ENCODE data around the gene PCYT1A. TPM values are rescaled to one million over a fixed set of nuclear protein-coding genes. Genes with fewer than 3 reads are reported as not detected.

Gene PCYT1A
- total RNA-seq (10 to 100 TPM; 70.1 to 73.7 TPM), polyA plus RNA-seq (10 to 100 TPM; 11.0 to 25.5 TPM)

DNA sequence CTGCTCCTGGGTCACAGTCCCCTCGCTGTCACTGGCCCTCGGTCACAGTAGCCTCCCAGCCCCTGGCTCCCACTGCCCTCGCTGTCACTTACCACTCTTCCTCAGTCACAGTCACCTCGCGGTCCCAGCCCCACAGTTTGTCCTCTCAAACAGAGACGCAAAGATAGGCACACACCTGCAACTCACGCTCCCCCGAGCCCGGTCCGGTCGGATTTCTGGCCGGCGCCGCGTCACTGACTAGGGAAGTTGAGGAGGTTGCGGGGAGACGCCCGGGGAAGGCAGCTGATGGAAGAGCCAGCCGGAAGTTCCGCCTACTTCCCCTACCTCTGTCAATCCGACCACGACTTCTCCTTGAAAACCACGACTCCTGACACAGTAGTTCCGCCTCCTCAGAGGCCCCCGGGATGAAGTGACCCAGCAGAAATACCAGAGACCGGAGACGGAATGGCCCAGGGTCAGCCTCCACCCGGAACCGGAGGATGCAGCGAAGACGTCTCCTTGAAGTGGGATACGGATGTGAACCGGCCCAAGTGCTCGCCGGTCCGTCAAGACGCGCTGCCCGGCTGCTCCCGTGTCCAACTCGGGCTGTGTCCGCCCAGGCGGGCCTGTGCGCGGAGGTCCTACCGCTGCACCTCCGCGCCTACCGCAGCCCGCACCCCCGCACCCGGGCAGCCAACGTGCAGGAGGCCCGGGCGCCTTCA is at the start of gene PCYT1A:
TSS of gene PCYT1A (minus strand) at position 287 of the 701 bp plus-strand sequence. CDS start 17,195 bp downstream, outside the sequence.
- peak; percentile 66 to 80 (median 73) for DNase-seq
- Histone ChIP-seq H3K27me3 (ENCODE audit: insufficient read depth, low read length) (no peaks in the 10 kb centered on the region), H3K27ac (ENCODE audit: low read depth, low read length) (peak within 1 kb of the TSS; percentile 92), H3K4me3 (ENCODE audit: low read length in 2 of 2) (peak within 1 kb of the TSS; percentile 87 to 89), H3K9me3 (ENCODE audit: control insufficient read depth in 1 of 2, low read length in 2 of 2) (no peaks in the 10 kb centered on the region), H3K4me1 (ENCODE audit: insufficient read depth, low read length) (peaks cover 45% of the 10 kb centered on the region), H3K36me3 (ENCODE audit: insufficient read depth, low read length) (no peaks in the 10 kb centered on the region)
- ChIA-PET POLR2A (ENCODE audit: partially characterized antibody) (interaction anchor here (1.0 to 1.2 kb wide), 3 partner anchors 380 to 737 kb away, joined by 3 to 4 read pairs (median 4); partner anchors contain the start of gene PAK2), CTCF (ENCODE audit: partially characterized antibody) (interaction anchor here (1.2 kb wide), 1 partner anchor 12 kb away, joined by 3 read pairs; no protein-coding TSS in a partner anchor)
- Mint-ChIP-seq H3K9me3 (no peaks in the 10 kb centered on the region), H3K4me1 (peaks cover 29 to 52% (median 46%) of the 10 kb centered on the region in 4 donors), H3K36me3 (peaks cover 0 to 12% of the 10 kb centered on the region in 2 donors), H3K27me3 (no peaks in the 10 kb centered on the region), H3K4me3 (peak within 1 kb of the TSS; percentile 95 to 100 (median 99)), H3K27ac (peak within 1 kb of the TSS; percentile 91 to 100 (median 98))
- intact Hi-C loops (cut with micrococcal nuclease) = loop anchor here (1.0 kb wide), 3 partner anchors 13 to 34 kb away; partner anchors contain the start of gene DYNLT2B

DNA sequence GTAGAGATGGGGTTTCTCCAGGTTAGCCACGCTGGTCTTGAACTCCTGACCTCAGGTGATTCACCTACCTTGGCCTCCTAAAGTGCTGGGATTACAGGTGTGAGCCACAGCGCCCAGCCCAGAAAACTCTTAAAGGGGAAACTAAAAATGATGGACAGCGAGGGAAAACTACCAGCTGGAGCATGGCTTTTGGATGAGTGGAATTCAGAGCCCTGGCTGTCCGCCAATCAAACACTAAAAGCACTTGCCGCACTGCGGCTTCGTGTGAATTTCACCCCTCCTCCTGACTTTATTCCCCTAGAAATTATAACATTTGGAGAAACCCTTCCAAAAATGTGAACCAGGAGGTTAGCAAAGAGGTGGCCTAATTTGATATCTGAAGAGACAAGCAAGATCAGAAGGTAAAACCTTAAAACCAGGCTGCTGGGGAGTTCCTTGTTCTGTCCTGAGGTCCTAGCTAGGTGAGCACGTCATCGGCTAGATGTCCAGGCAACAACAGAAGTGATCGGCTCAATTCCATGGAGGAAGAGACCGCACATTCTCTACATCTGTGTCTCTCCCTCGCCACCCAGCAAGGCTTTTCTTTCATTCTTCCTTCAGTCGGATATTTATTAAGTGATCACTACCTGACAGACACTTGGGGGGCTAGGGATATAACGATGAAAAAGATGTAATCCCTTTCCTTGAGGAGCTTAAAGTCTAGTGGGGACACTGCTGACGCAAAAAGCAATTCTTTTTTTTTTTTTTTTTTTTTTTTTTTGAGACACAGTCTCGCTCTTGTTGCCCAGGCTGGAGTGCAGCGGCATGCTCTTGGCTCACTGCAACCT is 49.0 kb upstream of the PCYT1A start:
- POLR2A ChIA-PET (ENCODE audit: partially characterized antibody) = no interaction called here
- no peaks in the 10 kb centered on the region for H3K4me1 ChIP-seq (ENCODE audit: insufficient read depth, low read length)
- peaks cover 2 to 5% of the 10 kb centered on the region in 2 donors for H3K27me3 Mint-ChIP-seq
- no peak overlapping the region for H3K4me3 Mint-ChIP-seq
- CTCF ChIA-PET (ENCODE audit: partially characterized antibody) = no interaction called here
- no peaks in the 10 kb centered on the region for H3K27me3 ChIP-seq (ENCODE audit: insufficient read depth, low read length)
- no peak overlapping the region for H3K27ac ChIP-seq (ENCODE audit: low read depth, low read length)
- DNase-seq = no peak
- H3K4me1 Mint-ChIP-seq = peaks cover 0 to 5% (median 0%) of the 10 kb centered on the region in 4 donors
- H3K9me3 Mint-ChIP-seq = no peaks in the 10 kb centered on the region
- no peak overlapping the region for H3K4me3 ChIP-seq (ENCODE audit: low read length in 2 of 2)
- H3K36me3 ChIP-seq (ENCODE audit: insufficient read depth, low read length) = no peaks in the 10 kb centered on the region
- H3K36me3 Mint-ChIP-seq = no peaks in the 10 kb centered on the region
- no peak overlapping the region for H3K27ac Mint-ChIP-seq
- no peaks in the 10 kb centered on the region for H3K9me3 ChIP-seq (ENCODE audit: control insufficient read depth in 1 of 2, low read length in 2 of 2)
- intact Hi-C loops (cut with micrococcal nuclease) = no loop called here

DNA sequence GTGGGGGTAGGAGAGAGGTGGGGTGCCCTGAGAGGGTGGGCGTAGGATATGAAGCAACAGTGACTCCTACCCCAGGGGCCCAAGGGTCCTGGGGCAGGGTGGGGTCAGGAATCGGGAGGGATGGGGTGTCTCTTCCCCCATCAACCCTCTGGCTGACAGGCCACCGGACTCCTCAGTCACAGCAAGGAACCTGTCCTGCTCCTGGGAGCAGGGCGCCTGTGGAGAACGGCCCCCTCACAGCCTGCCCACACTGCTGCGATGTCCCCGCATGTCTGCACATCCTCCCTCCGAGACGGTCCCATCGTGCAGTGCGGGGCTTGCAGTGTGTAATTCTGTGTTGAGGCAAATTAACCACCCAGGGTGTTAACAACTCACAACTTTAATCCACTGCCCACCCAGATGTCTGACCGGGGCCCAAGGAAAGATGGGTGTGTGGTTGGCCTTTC is 48.0 kb upstream of the PCYT1A start:
- Histone ChIP-seq H3K27me3 (ENCODE audit: insufficient read depth, low read length) (no peaks in the 10 kb centered on the region), H3K9me3 (ENCODE audit: control insufficient read depth in 1 of 2, low read length in 2 of 2) (no peaks in the 10 kb centered on the region), H3K4me3 (ENCODE audit: low read length in 2 of 2) (no peak overlapping the region), H3K36me3 (ENCODE audit: insufficient read depth, low read length) (no peaks in the 10 kb centered on the region), H3K27ac (ENCODE audit: low read depth, low read length) (no peak overlapping the region), H3K4me1 (ENCODE audit: insufficient read depth, low read length) (no peaks in the 10 kb centered on the region)
- ChIA-PET CTCF (ENCODE audit: partially characterized antibody) (no interaction called here), POLR2A (ENCODE audit: partially characterized antibody) (no interaction called here)
- H3K9me3 Mint-ChIP-seq = no peaks in the 10 kb centered on the region
- H3K27ac Mint-ChIP-seq = peak overlapping the region in 1 of 7 donors; percentile 26
- H3K4me1 Mint-ChIP-seq = peaks cover 0 to 5% (median 0%) of the 10 kb centered on the region in 4 donors
- intact Hi-C loops (cut with micrococcal nuclease) = no loop called here
- H3K36me3 Mint-ChIP-seq = no peaks in the 10 kb centered on the region
- no peak for DNase-seq
- peaks cover 2 to 5% of the 10 kb centered on the region in 2 donors for H3K27me3 Mint-ChIP-seq
- H3K4me3 Mint-ChIP-seq = no peak overlapping the region

- Mint-ChIP-seq H3K4me1 (peaks cover 0 to 5% (median 0%) of the 10 kb centered on the region in 4 donors), H3K9me3 (no peaks in the 10 kb centered on the region), H3K27ac (no peak overlapping the region), H3K4me3 (no peak overlapping the region), H3K36me3 (no peaks in the 10 kb centered on the region), H3K27me3 (peaks cover 2 to 5% of the 10 kb centered on the region in 2 donors)
- Histone ChIP-seq H3K27ac (ENCODE audit: low read depth, low read length) (no peak overlapping the region), H3K36me3 (ENCODE audit: insufficient read depth, low read length) (no peaks in the 10 kb centered on the region), H3K9me3 (ENCODE audit: control insufficient read depth in 1 of 2, low read length in 2 of 2) (no peaks in the 10 kb centered on the region), H3K4me1 (ENCODE audit: insufficient read depth, low read length) (no peaks in the 10 kb centered on the region), H3K27me3 (ENCODE audit: insufficient read depth, low read length) (no peaks in the 10 kb centered on the region), H3K4me3 (ENCODE audit: low read length in 2 of 2) (no peak overlapping the region)
- ChIA-PET POLR2A (ENCODE audit: partially characterized antibody) (no interaction called here), CTCF (ENCODE audit: partially characterized antibody) (no interaction called here)
- no peak for DNase-seq
- intact Hi-C loops (cut with micrococcal nuclease) = no loop called here
These were observed 47.5 kb upstream of the PCYT1A start for GRCh38 chr3:196334982-196335381.

DNA sequence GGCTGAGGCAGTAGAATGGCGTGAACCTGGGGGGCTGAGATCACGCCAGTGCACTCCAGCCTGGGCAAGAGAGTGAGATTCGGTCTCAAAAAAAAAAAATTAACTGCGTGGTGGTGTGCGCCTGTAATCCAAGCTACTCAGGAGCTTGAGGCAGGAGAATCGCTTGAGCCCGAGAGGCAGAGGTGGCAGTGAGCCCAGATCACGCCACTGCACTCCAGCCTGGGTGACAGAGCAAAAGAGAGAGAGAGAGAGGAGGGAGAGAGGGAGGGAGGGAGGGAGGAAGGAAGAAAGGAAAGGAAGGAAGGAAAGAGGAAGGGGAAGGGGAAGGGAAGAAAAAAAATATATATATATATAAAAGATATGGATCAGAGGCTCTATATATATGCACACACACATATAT is 44.6 kb upstream of the PCYT1A start:
- CTCF ChIA-PET (ENCODE audit: partially characterized antibody) = no interaction called here
- intact Hi-C loops (cut with micrococcal nuclease) = no loop called here
- Mint-ChIP-seq H3K27ac (no peak overlapping the region), H3K36me3 (no peaks in the 10 kb centered on the region), H3K9me3 (no peaks in the 10 kb centered on the region), H3K4me1 (no peaks in the 10 kb centered on the region), H3K4me3 (no peak overlapping the region), H3K27me3 (peaks cover 6 to 7% of the 10 kb centered on the region in 2 donors)
- Histone ChIP-seq H3K27ac (ENCODE audit: low read depth, low read length) (no peak overlapping the region), H3K36me3 (ENCODE audit: insufficient read depth, low read length) (no peaks in the 10 kb centered on the region), H3K9me3 (ENCODE audit: control insufficient read depth in 1 of 2, low read length in 2 of 2) (no peaks in the 10 kb centered on the region), H3K4me1 (ENCODE audit: insufficient read depth, low read length) (no peaks in the 10 kb centered on the region), H3K4me3 (ENCODE audit: low read length in 2 of 2) (no peak overlapping the region), H3K27me3 (ENCODE audit: insufficient read depth, low read length) (no peaks in the 10 kb centered on the region)
- DNase-seq = no peak
- POLR2A ChIA-PET (ENCODE audit: partially characterized antibody) = interaction anchor here (0.6 kb wide), 1 partner anchor 587 kb away, joined by 4 read pairs; no protein-coding TSS in a partner anchor

GRCh38 chr3:196327405-196327804 is 39.9 kb upstream of the PCYT1A start:
- no peak overlapping the region for H3K4me3 ChIP-seq (ENCODE audit: low read length in 2 of 2)
- H3K27ac Mint-ChIP-seq = no peak overlapping the region
- H3K27ac ChIP-seq (ENCODE audit: low read depth, low read length) = no peak overlapping the region
- H3K9me3 Mint-ChIP-seq = no peaks in the 10 kb centered on the region
- H3K36me3 Mint-ChIP-seq = no peaks in the 10 kb centered on the region
- H3K9me3 ChIP-seq (ENCODE audit: control insufficient read depth in 1 of 2, low read length in 2 of 2) = no peaks in the 10 kb centered on the region
- ChIA-PET POLR2A (ENCODE audit: partially characterized antibody) (no interaction called here), CTCF (ENCODE audit: partially characterized antibody) (interaction anchor here (0.7 kb wide), 1 partner anchor 201 kb away, joined by 3 read pairs; no protein-coding TSS in a partner anchor)
- DNase-seq = no peak
- H3K27me3 ChIP-seq (ENCODE audit: insufficient read depth, low read length) = no peaks in the 10 kb centered on the region
- no peaks in the 10 kb centered on the region for H3K36me3 ChIP-seq (ENCODE audit: insufficient read depth, low read length)
- no peak overlapping the region for H3K4me3 Mint-ChIP-seq
- no peaks in the 10 kb centered on the region for H3K4me1 Mint-ChIP-seq
- peaks cover 2 to 5% of the 10 kb centered on the region in 2 donors for H3K27me3 Mint-ChIP-seq
- intact Hi-C loops (cut with micrococcal nuclease) = no loop called here
- H3K4me1 ChIP-seq (ENCODE audit: insufficient read depth, low read length) = no peaks in the 10 kb centered on the region

GRCh38 chr3:196326936-196327335 is 39.4 kb upstream of the PCYT1A start:
- Mint-ChIP-seq H3K9me3 (no peaks in the 10 kb centered on the region), H3K4me1 (no peaks in the 10 kb centered on the region), H3K27me3 (peaks cover 2 to 5% of the 10 kb centered on the region in 2 donors), H3K27ac (peak overlapping the region in 1 of 7 donors; percentile 65), H3K4me3 (no peak overlapping the region), H3K36me3 (no peaks in the 10 kb centered on the region)
- POLR2A ChIA-PET (ENCODE audit: partially characterized antibody) = no interaction called here
- no peak overlapping the region for H3K27ac ChIP-seq (ENCODE audit: low read depth, low read length)
- no peak overlapping the region for H3K4me3 ChIP-seq (ENCODE audit: low read length in 2 of 2)
- DNase-seq = no peak
- intact Hi-C loops (cut with micrococcal nuclease) = no loop called here
- H3K36me3 ChIP-seq (ENCODE audit: insufficient read depth, low read length) = no peaks in the 10 kb centered on the region
- H3K4me1 ChIP-seq (ENCODE audit: insufficient read depth, low read length) = no peaks in the 10 kb centered on the region
- no peaks in the 10 kb centered on the region for H3K9me3 ChIP-seq (ENCODE audit: control insufficient read depth in 1 of 2, low read length in 2 of 2)
- H3K27me3 ChIP-seq (ENCODE audit: insufficient read depth, low read length) = no peaks in the 10 kb centered on the region
- CTCF ChIA-PET (ENCODE audit: partially characterized antibody) = interaction anchor here (0.7 kb wide), 1 partner anchor 202 kb away, joined by 3 read pairs; no protein-coding TSS in a partner anchor
